NCI-H2196 treated with DMSO at 0.1 percent for 48 hours (cell line): ENCODE results near the gene TMEM273.

Experiments used
- DNase-seq: peaks from one replicate; lab custom pipeline; 2025; ENCODE audit not compliant: unreplicated experiment; lab: John Stamatoyannopoulos, UW

TMEM273 gene

DNA sequence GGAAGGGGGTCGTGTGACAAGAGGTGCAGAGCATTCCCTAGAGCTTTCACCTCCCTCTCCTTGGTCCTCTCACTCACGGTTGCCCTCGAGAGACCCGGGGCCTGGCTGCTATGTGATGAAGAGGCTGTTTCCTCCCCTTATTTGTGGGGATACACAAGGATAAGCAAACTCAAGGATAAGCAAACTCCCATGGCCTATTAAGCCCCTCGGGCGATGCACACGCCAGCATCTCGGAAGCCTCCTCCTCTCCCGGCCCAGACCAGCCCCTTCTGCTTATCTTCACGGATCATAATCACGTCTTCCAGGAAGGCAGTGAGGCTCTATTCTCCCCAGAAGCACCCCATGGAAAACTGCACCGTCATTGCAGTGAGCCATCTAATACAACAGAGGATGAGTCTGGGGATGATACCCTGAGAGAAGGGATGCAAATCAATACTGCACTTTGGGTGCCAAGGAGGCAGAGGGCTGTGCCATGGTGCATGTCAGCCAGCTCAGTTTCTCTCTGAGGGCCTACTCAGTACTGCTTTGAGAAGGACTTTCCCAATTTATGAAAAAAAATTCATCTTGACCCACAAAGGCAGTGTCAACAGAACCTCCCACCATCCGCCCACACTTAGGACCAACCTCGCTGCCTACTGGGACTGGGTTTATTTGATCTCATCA, 22.2 kb downstream of the TMEM273 start:
- no peak for DNase-seq

DNA sequence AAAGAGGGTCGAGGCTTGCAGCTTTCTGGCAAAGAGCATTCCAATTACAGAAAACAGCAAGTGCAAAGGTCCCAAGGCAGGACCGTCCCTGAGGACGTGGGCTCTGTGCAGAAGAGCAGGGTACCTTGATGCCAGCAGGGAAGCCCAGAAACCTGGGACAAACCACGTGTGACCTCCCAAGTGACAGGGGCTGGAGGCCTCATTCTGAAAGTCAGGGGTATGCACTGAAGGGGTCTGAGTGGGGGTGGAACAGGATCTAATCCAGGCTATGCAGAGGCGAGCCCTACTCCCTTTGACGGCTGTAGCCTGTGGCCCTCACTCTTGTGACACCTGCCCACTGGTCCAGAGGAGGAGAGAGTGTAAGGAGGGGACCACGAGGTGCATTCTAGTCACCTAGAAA, 22.9 kb downstream of the TMEM273 start:
- DNase-seq: no peak

DNA sequence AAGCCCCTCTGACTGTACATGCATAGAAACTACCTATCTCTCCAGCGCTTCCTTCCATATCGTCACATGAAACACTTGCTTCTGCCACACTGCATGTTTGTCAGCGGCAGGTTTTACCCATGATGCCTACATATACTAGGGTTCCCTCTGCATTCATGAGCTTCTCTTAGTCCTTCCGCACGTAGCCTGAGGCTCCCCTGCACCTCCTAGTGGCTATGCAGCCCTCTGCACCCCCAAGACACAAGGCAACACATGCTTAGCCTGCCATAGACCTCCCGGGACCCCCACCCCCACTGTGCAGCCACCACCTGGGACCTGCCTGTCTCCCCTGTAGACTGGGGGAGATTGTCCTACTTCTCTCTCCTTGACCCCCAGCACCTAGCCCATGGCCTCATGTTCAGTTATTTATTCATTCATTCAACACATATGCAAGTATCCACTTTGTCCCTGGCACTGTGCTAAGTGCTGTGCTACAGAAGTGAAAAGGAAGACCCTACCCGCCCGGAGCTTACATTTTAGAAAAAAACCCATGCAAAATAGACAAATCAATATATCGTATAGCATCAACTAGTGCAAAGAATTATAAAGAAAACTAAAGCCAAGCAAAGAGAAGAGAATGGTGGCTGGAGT, 23.5 kb downstream of the TMEM273 start:
- DNase-seq: no peak

DNA sequence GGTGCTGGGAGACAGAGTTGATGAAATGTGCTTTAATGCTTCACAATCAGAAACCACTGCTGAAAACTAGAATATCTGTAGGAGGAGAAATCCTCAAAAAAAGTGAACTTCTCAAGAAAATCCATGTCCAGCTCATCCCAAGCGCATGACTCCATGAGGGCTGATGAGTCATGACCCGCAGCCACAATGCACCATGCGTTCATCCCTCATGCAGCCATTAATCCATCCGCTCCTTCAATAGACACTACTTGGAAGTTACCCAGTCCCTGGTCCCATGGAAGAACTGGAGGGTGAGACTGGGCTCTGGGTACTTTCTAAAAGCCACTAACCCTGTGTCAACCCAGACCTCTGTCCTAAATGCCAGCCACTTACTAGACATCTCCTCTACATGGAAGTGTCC, 24.4 kb downstream of the TMEM273 start:
- DNase-seq: no peak

DNA sequence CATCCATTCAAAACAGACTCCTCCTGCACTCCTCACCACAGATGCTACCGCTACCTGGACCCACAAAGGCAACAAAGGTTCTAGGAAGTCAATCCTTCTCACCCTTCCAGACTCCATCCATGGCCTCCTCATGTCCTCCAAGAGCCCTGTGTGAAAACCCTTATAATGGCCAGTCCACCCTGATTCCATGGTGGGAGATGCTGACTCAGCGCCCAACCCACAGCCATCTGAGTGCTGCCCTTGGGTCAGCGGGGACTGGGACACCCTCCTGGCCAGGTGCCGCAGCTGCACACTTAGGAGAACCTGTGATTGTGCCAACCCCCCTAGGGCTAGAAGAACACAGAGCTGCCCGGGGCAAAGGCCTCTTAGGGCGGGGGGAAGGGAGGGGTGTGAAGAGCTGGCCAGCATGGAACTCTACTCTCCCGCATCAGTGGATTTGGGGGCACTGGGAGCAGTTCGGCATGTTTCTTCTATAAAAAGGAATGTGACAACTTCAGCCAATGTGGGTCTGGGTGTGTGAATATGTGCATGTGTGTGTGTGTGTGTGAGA, 25.4 kb downstream of the TMEM273 start:
- no peak for DNase-seq

DNA sequence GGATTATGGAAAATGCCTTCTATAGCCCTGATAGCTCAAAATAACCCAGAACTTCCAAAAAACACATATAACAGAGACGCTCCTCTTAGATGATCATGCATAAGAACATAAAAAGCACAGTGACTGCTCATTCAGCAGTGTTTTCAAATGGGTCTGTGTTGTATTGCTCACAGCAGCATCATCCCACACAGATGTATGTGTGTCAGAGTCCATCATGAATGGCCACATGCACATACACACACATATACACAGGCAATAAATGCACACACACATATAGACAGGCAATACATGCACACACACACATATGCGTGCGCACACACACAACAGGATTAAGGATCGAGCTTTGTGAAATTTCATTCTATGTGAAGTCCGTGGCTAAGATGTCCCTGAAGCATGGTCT, 26.1 kb downstream of the TMEM273 start:
- no peak for DNase-seq

DNA sequence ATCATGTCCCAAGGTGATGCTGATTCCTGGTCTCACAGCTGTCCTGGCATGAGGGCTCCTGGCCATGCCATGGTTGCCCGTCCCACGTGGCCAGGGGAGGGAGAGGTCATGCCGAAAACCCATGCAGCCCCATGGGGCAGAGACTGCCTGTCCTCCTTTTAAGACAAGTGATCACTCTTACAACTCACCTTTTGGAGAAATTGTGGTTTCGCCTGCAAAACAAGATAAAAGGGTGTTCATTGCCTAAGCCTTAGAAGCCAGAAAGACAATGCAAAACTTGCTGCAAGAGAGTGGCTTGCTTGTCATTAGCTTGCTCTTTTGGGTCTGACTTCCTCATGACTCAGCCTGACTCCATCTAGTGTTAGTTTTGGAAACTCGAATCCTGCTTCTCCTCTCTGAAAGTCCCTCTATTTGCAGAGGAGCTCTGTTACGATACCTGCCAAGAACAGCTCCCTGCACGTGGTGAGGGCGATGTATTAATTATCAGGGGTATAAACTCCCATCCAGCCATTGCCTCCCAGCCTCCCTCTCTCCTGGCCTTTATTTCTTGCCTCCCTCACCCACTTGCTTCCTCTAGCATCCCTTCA, 26.7 kb downstream of the TMEM273 start:
- DNase-seq: no peak

DNA sequence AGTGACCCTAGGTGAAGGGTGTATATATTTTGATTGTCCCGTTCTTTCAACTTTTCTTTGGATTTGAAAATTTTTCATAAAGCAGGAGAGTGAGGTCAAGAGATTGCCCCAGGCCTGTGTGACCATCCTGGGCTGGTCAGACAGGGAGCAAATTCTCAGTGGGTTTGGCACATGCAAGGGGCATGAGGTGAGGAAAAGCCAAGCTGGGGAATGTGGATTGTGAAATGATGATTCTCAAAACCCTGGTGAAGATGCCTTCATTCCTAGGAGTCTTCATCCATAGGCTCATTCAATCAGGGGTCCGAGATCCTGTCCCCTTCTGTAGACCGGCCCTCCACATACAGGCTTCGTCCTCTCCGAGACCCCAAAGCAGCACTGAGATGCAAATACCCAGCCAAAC, 27.4 kb downstream of the TMEM273 start:
- DNase-seq: no peak

DNA sequence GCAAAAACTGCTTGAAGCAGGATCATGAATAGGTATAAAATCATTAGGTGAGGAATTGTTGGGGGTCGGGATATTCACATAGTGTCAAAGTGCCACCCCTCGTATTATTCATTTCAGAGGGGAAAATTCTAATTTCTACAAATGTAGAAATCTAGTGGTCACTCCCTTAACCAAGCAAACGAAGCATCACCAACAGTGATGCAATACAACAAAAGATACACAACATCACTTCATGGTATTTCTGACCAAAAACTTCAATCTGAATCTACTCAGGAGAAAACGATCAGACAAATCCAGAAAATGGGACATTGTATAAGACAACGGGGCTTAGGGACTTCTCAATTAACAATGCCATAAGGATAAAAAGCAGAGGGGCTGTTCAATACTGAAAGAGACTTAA, 28.1 kb downstream of the TMEM273 start:
- DNase-seq: no peak

DNA sequence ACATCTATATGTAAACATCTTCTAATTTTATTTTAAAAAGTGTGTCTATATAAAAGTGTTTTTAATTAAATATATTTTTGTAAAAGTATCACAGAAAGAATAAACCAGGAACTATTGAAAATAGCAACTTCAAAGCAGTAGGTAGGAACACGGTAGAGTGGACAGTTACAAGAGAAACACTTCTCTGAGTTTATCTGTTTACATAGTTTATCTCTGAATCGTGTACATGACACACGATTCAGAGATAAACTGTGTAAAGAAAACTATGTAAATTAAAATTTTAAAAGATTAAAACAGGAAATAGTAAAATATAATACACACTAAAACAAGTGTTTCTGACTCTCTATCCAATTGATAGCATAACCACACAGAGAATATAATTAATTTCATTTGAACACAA, 29.3 kb downstream of the TMEM273 start:
- DNase-seq: no peak

DNA sequence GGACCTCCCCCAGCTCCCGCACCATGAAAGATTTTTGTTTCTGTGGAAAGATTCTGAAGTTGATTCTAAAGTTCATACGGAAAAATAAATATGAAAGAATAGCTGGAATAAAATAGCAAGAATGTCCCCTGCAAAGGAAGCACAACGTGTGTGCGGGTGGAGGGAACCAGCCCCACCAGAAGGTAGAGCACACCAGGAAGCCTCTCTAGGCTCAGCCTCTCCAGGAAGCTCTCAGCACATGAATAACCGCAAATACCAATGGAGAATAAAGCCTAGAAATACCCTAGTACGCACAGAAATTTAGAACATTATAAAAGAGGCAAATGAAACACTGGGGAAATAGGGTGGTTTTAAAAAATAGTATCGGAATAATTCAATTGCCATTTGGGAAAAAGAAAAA, 29.8 kb downstream of the TMEM273 start:
- DNase-seq: no peak

DNA sequence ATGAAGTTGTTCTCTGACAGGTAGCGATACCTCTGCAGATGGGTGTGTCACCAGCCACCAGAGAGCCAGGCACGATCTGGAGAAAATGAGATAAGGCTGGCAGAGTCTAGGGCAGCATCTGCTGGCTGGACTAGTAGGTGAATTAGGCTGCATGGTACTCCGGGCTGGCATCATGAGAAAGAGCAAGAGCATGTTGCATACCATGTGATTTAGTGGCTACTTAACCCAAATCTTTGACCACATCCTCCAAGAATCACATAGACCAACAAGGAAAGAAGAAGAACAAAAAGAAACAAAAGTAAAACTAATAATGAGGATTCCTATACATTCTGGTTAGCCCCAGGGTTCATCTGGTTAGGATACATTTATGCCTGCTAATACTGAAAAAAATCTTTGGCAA, 31.0 kb downstream of the TMEM273 start:
- DNase-seq: no peak

DNA sequence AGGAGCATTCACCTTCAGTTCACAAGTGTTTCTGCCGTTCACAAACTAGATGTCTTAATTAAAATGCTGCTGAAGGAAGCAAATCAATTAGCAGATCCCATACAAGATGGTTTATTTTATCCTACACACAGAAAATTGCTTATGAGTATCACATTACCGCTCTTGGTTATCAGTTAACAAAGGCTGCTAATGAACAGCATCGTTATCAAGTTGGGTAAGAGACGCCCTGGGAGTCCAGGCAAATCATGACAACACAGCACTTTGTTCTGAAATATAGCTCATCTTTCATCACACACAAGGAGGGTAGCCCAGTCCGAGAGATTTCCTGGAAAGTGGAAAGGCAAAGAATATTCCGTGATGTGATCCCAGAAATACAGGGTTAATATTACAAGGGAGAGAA, 33.5 kb downstream of the TMEM273 start:
- DNase-seq: no peak

DNA sequence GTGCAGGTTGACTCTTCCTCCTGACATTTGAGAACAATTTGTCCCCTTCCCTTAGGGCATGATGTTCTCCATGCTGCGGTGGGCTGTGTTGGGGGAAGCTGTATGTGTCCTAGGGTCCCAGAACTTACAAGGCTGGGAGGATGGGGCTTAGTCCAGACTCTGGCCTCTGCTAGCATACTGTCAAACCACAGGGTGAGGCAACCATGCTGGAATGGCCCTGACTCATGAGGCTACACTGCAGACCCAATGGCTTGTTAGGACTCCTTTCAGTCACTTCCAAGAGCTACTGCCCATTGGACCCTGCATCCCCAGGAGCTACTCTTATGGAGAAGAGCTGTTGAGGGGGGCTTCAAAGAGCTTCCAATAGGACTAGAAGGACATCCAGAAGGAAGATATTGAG, 34.2 kb downstream of the TMEM273 start:
- no peak for DNase-seq

DNA sequence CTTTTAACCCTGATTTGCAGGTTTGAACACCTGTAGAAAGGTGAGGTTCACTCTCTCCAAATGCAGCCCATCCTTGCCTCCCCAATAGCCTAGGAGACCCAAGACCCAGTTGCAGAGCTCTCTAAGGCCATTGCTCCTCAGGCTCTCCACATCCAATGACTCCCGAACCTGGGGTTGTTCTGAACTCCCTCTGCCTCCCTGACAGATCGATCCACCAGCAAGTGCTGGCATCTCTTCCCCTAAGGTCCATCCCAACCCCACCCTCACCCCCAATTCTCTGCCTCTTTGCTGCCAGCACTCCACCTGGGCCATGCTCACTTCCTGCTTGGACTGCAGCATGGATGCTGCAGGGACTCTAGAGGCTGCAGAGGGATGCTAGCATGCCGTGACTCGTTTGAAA, 35.1 kb downstream of the TMEM273 start:
- no peak for DNase-seq

DNA sequence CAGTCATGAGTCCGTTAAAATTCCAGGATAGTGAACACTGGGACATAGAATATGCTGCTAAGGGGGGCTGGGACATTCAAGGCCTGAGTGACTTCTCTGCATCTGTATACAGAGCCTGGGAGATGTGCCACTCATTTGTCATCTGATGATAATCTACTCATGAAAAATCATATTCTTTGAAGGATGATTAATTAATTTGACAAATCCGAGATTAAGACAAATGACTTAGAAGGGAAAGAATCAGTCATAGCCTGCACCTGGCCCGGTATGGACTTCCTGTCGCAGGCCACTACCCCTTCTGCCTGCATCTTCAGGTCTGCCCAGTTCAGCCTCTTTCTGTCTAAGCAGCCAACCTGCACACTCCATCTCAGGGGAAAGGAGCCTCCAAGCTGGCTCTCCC, 35.5 kb downstream of the TMEM273 start:
- no peak for DNase-seq

DNA sequence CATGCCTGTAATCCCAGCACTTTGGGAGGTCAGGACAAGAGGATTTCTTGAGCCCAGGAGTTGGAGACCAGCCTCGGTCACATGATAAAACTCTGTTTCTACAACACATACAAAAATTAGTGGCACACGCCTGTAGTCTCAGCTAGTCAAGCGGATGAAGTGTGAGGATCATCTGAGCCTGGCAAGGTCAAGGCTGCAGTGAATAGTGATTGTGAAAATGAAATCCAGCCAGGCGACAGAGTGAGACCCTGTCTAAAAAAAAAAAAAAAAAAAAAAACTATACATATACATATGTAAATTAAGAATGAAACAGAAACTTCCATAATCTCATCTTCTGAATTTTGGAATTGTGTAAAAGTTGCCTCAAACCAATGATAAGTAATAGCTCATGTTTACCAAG, 36.2 kb downstream of the TMEM273 start:
- no peak for DNase-seq

DNA sequence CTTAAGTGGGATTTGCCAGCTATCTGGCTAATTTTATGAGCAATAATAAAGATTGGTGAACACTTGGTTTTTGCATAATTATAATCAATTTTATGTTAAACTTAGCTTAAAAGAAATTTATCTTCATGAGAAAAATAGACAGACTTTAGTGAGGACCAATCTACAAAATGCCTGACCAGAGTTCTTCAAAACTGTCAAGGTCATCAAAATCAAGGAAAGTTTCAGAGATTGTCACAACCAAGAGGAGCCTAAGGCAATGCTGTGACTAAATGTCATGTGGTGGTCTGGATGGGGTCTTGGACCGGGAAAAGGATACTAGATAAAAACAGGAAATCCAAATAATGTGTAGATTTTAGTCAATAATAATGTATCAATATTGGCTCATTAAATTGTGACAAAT, 36.7 kb downstream of the TMEM273 start:
- DNase-seq: no peak

DNA sequence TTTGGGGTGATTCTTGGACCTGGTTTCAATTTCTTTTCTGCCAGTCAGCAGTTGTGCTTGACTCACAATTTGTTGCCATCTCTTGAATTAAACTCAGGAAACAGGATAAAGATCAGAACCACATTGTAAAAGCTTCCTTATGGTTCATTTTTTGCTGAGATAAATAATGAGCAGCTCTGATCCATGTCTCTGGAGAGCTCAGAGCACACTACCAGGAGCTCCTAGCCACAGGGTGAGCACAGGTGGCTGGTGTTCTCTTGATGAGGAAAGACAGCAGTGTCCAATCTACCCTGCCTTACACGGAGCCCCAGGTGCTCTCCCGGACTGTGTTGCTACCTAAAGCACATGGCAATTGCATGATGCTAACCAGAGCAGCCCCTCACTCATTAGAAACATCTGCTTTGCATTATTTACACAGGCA, 37.2 kb downstream of the TMEM273 start:
- DNase-seq: no peak

DNA sequence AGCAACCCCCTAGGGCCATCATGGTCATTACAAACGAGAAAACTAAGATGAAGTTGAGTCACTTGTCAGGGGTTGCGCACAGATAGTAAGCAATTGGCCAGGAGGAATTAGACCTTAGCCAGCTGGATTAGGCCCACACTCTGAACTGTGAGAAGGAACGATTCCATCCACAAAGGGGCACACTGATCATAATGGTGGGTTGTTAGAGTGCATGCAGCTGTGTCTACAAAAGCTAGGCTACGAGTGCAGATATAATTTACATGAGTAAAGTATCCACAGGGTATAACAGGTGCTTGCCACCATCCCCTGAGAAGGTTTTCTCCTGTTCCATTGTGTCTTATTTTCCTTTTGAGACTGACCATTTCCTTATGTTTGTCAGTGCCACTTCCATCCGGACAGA, 37.8 kb downstream of the TMEM273 start:
- no peak for DNase-seq

DNA sequence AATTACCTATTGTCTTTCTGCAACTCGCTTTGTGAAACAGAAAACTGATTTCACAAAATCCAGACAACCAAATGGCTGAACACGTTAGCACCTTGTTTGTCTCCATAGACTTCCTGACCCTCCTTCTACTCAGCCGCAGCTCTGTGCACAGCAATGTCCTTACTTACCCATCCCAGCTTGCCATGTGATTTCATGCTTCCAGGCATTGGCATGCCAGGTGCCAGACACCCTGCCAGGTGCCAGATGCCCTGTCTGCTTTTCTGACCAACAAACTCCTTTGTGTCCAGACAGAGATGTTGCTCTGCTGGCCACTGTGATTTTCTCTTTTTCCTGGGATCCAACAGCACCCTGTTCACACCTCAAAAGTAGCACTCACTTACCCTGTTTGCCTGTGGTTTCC, 38.3 kb downstream of the TMEM273 start:
- DNase-seq: no peak

DNA sequence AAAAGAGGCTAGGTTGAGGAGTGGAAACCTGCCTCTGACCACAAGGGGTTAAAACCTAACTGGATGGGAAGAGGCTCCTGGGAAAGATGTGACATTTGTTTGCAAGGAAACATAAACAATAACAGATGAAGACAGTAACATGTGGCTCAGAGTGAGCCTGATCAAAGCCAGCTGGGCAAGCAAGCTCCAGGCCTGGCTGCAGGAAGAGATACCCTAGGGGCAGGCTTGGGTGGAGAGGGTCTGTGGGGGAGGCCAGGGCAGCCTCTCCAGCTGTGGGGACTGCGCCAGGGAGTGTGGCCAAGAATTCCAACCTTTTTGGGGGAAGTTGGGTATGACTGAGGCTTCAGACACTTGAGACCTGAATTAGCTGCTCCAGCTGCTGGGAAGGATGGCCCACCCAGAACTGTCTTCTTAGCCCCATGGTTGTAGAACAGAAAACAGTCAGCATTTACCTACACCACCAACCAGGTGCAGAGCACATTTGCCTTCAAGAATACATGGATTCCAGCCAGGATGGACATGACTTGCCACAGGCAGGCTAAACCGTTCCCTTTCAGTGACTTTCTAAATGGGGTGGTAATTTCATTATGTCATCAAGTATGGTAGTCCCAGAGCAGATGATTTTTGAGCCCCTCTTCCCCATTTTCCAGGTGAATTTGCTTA, 44.0 kb downstream of the TMEM273 start:
- DNase-seq: no peak
